Left ventricle myocardium superior (tissue), 1 donor: ENCODE results near the gene NEURL3. TPM values are rescaled to one million over a fixed set of nuclear protein-coding genes. Genes with fewer than 3 reads are reported as not detected.
A peak's percentile ranks its signal among the peaks of the same experiment; 100 is the strongest.
"Not testable (repeated sequence)": the region's sequence is repeated elsewhere in the genome, so short reads cannot be mapped to it uniquely, and the experiment has no call there.

Source experiments
- ATAC-seq: fragments of 200-7000 bp; cut with Tn5 transposase; one replicate; pipeline ENCODE4 v1.9.1; 2020; ENCODE audit warnings: mild to moderate bottlenecking, moderate library complexity
- DNase-seq: peaks from one replicate; pipeline ENCODE4 v3.0.0-alpha.2; 2020
- intact Hi-C: fragments of 100-400 bp; cut with micrococcal nuclease; formaldehyde crosslinking; loops from one replicate; pipeline ENCODE4 v1.11.0; 2022
- total RNA-seq: library from RNA; stranded (reverse); fragmentation: NEBNext Ultra II Directional; extraction: Animal tissue kit (Norgen Biotek cat#: 25700); gene quantifications from one replicate; pipeline ENCODE4 v1.2.1, GENCODE V29; 2021
- donor health status: DM: no; HTN: yes; CAD: no; lungs with severe emphysema.

Gene NEURL3
- total RNA-seq, 1 donor from 2014 or later: not detected

DNA sequence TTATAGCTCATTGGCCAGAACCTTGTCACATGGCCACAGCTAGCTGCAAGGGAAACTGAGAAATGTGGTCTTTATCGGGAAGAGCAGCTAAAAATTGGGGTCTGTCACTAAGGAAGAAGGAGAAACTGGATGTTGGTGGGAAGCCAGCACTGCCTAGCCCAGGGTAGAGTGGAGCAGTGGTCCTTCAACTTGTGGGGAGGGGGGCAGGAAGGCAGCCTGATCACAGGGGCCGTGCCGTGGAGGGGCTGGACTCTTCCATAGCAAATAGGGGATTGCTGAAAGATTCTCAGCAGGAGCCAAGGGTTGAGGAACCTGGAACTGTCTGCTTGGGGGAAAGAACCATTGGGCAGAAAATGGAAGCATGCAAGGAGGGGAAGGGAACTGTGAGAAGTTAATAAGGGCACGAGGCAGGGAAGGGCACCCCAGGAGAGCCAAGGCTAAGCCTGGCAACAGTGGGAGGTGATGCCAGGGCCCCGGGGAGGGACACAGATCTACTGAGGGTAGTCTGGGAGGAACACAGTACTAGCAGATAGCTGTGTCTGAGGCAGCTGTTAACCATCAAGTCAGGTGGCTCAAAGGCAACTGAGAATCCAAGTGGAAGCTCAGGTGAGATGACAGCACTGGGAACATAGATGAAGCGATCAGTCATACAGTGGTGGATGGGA is 5.9 kb upstream of the NEURL3 start:
- no peak for DNase-seq
- intact Hi-C loops: no loop called here

DNA sequence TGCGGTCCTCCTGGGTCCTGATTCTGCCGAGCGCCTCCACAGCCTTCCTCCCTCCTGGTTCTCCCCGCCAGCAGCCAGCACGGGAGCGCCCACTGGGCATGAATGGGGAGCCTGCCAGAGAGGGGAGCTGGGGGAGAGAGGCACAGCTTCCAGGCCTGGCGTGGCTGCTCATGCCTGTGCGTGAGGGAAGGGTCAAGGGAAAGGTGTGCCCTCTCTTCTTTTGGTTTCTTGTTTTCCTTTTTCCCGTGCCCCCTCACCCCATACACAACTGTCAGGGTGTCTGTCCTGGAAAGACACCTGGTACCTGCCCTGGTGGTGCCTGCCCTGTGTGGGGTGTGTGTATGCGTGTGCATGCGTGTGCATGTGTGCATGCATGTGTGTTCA is 4.7 kb upstream of the NEURL3 start:
- no peak for DNase-seq
- no peak for ATAC-seq
- intact Hi-C loops: loop anchor here (5.0 kb wide), 1 partner anchor 103 kb away; no protein-coding TSS in a partner anchor

More for the DNA sequence above, 5.9 kb upstream of the NEURL3 start:
- no peak for ATAC-seq

GRCh38 chr2:96509114-96509846 is 4.1 kb upstream of the NEURL3 start:
- intact Hi-C loops: loop anchor here (5.0 kb wide), 1 partner anchor 102 kb away; no protein-coding TSS in a partner anchor
- ATAC-seq: peak; percentile 93
- peak; percentile 93 for DNase-seq

- intact Hi-C loops: loop anchor here (5.0 kb wide), 1 partner anchor 101 kb away; no protein-coding TSS in a partner anchor
- DNase-seq: no peak
- ATAC-seq: peak; percentile 3
Observed at GRCh38 chr2:96508521-96509113, 3.5 kb upstream of the NEURL3 start.

GRCh38 chr2:96507957-96508520 is 2.9 kb upstream of the NEURL3 start:
- peak; percentile 89 for ATAC-seq
- intact Hi-C loops: loop anchor here (5.0 kb wide), 1 partner anchor 101 kb away; no protein-coding TSS in a partner anchor
- DNase-seq: peak; percentile 90

- intact Hi-C loops: loop anchor here (5.0 kb wide), 1 partner anchor 100 kb away; no protein-coding TSS in a partner anchor
- DNase-seq: no peak
Observed at GRCh38 chr2:96506907-96507240, 1.7 kb upstream of the NEURL3 start.

GRCh38 chr2:96506016-96506906 is 1.1 kb upstream of the NEURL3 start:
- DNase-seq (no peak), ATAC-seq (no peak)
- intact Hi-C loops: loop anchor here (5.0 kb wide), 1 partner anchor 99 kb away; no protein-coding TSS in a partner anchor

More at GRCh38 chr2:96506907-96507240, 1.7 kb upstream of the NEURL3 start:
- ATAC-seq: no peak

GRCh38 chr2:96503637-96504243 is 1.4 kb downstream of the NEURL3 start:
- DNase-seq (no peak), ATAC-seq (no peak)
- intact Hi-C loops: no loop called here

DNA sequence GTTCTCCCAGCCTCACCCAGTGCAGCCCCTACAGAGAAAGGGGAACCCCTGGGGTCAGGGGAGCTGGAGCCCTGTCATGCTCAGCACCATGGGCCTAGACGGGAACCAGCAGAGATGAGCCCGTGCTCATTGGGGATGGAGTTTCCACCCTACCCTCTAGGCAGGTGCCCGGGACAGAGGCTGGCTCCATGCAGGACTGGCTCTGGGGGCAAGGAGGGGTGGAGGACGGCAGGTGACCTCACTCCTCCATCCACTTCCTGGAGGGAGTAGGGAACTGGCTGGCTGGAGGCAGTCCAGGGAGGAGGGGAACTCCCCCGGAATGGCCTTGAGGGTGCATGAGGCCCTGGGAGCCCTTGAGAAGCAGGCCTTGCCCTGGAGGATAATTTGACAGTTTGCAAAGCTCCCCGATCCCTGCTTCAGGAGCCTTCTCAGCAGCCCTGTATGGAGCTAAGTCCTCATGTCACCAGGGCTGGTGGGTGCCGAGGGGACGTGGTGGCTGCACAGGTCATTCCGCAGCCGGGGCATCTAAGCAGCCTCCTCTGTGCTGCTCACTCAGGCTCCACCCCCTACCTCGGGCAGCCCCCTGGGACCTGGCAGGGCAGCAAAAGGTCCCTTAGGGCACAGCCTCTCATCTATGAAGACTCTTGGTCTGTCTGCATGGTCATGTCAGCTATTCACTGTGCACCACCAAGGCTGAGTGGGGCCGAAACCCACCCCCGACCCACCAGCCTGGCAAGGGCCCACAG is 2.1 kb downstream of the NEURL3 start:
- intact Hi-C loops: no loop called here
- no peak for DNase-seq
- no peak for ATAC-seq

- intact Hi-C loops: no loop called here
- no peak for DNase-seq
- no peak for ATAC-seq
Observed at GRCh38 chr2:96501886-96502810, 3.0 kb downstream of the NEURL3 start.

GRCh38 chr2:96501471-96501874 is 3.7 kb downstream of the NEURL3 start:
- DNase-seq: no peak
- intact Hi-C loops: no loop called here
- peak; percentile 10 for ATAC-seq

- no peak for ATAC-seq
- no peak for DNase-seq
- intact Hi-C loops: no loop called here
Observed at GRCh38 chr2:96500385-96501066, 4.6 kb downstream of the NEURL3 start.

- intact Hi-C loops: no loop called here
- ATAC-seq: no peak
- no peak for DNase-seq
Observed at GRCh38 chr2:96499061-96499960, 5.8 kb downstream of the NEURL3 start.

DNA sequence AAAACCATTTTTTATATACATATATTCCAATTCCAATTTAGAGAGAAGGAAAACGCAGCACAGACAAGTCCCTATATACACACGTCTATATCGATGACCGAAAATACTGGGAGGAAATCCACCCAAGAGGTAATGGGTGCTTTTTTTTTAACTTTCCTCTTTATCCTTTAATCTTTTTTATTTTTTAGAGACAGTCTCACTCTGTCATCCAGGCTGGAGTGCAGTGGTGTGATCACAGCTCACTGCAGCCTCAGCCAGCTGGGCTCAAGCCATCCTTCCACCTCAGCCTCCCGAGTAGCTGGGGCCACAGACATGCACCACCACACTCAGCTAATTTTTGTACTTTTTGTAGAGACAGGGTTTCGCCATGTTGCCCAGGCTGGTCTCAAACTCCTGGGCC is 6.5 kb downstream of the NEURL3 start:
- intact Hi-C loops, ATAC-seq, DNase-seq: not testable (repeated sequence)

DNA sequence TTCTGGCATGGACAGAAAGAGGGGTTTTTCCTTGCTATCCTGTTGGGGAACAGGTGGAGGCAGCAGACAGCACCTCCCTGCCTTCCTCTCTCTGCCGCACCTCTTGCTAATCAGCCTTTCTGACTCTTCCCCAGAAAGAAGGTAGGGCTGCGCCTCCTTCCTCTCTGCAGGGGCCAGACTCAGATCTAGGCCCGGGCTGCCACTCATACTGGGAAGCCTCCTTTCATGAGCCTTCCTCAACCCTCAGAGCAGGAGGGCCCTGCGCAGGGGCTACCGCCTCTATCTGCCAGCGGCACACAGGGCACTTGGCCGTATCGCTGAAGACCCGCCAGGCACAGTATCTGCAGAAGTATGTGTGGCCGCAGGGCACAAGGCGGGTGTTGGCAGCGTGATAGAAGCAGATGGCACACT is 7.1 kb downstream of the NEURL3 start:
- ATAC-seq: peak; percentile 66
- intact Hi-C loops: no loop called here
- DNase-seq: no peak
